BE2C (cell line): Measurements from ENCODE around the gene PHEX.
A peak's percentile ranks its signal among the peaks of the same experiment; 100 is the strongest.

Experiments
- DNase-seq: peaks from one replicate; pipeline ENCODE4 v3.0.0-alpha.2; 2020
- H3K27me3 ChIP-seq: fragments of 250-450 bp; sonication (Bioruptor Pico); 2 replicates; pipeline ENCODE4 v1.5.1; 2020; ENCODE audit warnings: mild to moderate bottlenecking
- H3K36me3 ChIP-seq: fragments of 250-450 bp; sonication (Bioruptor Pico); 2 replicates; pipeline ENCODE4 v1.5.1; 2020; ENCODE audit warnings: mild to moderate bottlenecking
- H3K4me1 ChIP-seq: fragments of 250-450 bp; sonication (Bioruptor Pico); 2 replicates; pipeline ENCODE4 v1.5.1; 2020
- H3K4me3 ChIP-seq: 2 replicates; pipeline ENCODE4 v1.5.1; 2011; ENCODE audit warnings: low read depth, low read length
- H3K9me3 ChIP-seq: fragments of 250-450 bp; sonication (Bioruptor Pico); 2 replicates; pipeline ENCODE4 v1.5.1; 2020
- TF ChIP-seq, protein P1 (sequence below): IDR thresholded peaks from 2 replicates; pipeline ENCODE4 v1.5.1; 2012; ENCODE audit warnings: mild to moderate bottlenecking, low read depth, low read length

Gene PHEX

DNA sequence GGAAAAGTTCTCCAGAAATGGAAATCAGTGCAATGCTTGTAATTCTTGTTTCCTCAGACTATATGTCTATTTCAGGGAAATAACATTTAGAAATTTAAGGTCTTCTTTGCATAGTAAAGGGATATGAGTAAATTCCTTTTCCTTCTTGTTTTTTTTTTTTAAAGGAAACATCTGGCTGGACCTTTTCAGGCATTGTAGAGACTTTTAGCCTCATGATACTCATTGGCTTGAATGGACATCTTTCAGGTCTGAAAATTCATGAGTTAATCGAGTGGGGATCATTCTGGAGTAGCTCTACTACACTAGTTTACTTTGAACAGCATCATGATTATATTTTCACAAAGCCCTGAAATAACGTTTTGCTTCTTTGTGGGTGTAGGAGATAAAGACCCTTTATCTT lies 152.0 kb downstream of the PHEX start:
- Histone ChIP-seq H3K9me3 (no peaks in the 10 kb centered on the region), H3K27me3 (no peaks in the 10 kb centered on the region), H3K36me3 (no peaks in the 10 kb centered on the region), H3K4me1 (no peaks in the 10 kb centered on the region), H3K4me3 (no peak overlapping the region)
- DNase-seq, result no peak
- TF ChIP-seq, protein P1, sequence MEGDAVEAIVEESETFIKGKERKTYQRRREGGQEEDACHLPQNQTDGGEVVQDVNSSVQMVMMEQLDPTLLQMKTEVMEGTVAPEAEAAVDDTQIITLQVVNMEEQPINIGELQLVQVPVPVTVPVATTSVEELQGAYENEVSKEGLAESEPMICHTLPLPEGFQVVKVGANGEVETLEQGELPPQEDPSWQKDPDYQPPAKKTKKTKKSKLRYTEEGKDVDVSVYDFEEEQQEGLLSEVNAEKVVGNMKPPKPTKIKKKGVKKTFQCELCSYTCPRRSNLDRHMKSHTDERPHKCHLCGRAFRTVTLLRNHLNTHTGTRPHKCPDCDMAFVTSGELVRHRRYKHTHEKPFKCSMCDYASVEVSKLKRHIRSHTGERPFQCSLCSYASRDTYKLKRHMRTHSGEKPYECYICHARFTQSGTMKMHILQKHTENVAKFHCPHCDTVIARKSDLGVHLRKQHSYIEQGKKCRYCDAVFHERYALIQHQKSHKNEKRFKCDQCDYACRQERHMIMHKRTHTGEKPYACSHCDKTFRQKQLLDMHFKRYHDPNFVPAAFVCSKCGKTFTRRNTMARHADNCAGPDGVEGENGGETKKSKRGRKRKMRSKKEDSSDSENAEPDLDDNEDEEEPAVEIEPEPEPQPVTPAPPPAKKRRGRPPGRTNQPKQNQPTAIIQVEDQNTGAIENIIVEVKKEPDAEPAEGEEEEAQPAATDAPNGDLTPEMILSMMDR, result no peak

DNA sequence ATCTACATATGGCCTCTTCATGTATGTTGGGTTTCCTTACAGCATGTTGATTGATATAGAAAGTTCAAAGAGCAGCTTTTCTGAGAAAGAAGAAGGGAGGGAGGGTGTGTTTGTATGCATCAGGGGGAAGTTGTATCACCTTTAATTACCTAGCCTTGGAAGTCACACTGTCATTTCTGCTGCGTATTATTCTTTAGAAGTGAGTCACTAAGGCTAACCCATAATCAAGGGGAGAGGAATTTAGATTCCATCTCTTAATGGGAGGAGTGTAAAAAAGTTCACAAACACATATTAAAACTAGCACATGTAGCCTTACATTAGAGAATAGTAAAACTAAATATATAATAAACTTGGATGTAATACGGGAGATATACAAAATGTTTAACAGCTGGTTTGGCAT lies 154.0 kb downstream of the PHEX start:
- H3K9me3 ChIP-seq, result no peaks in the 10 kb centered on the region
- no peaks in the 10 kb centered on the region for H3K27me3 ChIP-seq
- no peaks in the 10 kb centered on the region for H3K36me3 ChIP-seq
- no peak overlapping the region for H3K4me3 ChIP-seq
- no peaks in the 10 kb centered on the region for H3K4me1 ChIP-seq
- DNase-seq, result no peak
- TF ChIP-seq, protein P1, result no peak

DNA sequence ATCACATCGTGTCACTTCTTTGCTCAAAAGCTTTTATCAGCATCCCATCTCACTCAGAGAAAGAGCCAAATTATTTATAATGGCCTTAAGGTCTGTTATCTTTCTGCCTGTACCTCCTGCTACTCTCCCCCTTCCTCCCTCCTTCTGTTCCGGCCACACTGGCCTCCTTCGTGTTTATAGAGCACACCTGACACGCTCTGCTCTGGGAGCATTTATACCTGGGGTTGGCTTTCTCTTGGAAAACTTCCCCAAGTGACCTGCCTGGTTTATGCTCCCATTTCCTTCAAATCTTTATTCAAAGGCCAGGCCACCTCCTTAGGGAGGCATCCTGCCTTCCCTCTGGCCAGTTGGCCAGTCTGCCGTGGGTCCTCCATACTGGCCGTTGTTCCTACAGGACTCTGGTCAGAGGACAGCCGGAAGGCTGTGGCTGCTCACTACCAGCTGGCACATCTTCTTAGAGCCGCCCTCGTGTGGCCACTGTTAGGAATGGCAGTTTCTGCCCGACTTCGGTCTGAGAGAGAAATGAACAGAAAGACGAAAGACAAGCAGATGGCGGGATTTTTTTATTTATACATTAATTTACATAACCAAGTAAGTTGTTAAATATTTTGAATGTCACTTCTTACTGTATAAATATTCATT lies 160.4 kb downstream of the PHEX start:
- no peaks in the 10 kb centered on the region for H3K36me3 ChIP-seq
- H3K27me3 ChIP-seq, result no peaks in the 10 kb centered on the region
- TF ChIP-seq, protein P1, result peak; percentile 68
- H3K9me3 ChIP-seq, result no peaks in the 10 kb centered on the region
- peak; percentile 63 for DNase-seq
- no peaks in the 10 kb centered on the region for H3K4me1 ChIP-seq
- peak overlapping the region; percentile 28 for H3K4me3 ChIP-seq

DNA sequence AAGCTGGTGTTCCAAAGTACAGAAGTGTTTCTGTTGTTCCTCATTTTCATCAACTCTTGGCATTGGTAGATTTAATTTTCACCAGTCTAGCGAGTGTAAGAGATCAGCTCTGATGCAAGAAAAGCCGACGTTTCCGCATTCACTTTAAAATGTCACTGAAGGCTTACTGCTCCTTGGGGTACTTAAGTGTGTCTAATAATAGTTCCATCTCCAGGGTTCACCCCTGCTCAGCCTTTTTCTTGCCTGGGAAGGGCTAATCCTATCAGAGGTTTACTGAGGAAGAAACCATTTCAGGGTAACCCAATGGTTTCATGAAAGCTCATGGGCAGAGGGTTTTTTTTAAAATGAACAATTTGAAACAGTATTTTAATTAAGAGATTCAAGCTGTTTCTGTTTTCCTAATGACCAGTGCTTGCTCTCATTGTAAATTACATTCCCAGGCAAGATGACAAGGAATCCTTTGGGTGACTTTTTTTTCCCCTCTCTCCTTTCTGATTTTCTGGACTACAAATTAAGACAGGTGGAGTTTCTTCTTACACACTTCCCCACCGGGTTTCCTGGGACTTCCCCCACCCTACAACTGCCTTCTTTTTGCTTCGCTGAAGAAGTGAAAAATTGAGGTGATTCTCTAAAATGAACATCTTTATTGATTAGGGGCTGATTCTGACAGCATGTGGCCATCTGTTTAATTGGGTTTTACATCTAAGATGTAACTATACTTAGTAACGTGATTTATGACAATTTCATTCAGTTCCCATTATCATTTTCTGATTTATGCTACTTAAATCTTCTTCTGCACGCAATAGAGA lies 161.9 kb downstream of the PHEX start:
- no peaks in the 10 kb centered on the region for H3K4me1 ChIP-seq
- H3K4me3 ChIP-seq, result no peak overlapping the region
- no peaks in the 10 kb centered on the region for H3K27me3 ChIP-seq
- no peaks in the 10 kb centered on the region for H3K9me3 ChIP-seq
- TF ChIP-seq, protein P1, result no peak
- no peaks in the 10 kb centered on the region for H3K36me3 ChIP-seq
- DNase-seq, result no peak

DNA sequence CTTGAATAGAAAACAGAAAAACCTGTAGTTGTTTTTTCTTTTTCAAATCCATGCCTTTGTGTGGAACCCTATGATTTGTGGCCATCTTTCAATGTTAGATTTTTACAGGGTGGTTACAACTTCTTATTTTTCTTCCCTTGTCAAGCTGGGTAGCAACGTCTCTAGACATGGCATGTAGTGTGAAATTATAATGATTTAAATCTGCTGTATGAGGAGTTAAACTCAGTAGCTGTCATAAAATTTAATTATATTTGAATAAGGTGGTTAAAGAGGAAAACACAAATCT lies 162.5 kb downstream of the PHEX start:
- no peaks in the 10 kb centered on the region for H3K36me3 ChIP-seq
- TF ChIP-seq, protein P1, result no peak
- H3K4me1 ChIP-seq, result no peaks in the 10 kb centered on the region
- no peaks in the 10 kb centered on the region for H3K9me3 ChIP-seq
- DNase-seq, result no peak
- H3K27me3 ChIP-seq, result no peaks in the 10 kb centered on the region
- H3K4me3 ChIP-seq, result no peak overlapping the region

DNA sequence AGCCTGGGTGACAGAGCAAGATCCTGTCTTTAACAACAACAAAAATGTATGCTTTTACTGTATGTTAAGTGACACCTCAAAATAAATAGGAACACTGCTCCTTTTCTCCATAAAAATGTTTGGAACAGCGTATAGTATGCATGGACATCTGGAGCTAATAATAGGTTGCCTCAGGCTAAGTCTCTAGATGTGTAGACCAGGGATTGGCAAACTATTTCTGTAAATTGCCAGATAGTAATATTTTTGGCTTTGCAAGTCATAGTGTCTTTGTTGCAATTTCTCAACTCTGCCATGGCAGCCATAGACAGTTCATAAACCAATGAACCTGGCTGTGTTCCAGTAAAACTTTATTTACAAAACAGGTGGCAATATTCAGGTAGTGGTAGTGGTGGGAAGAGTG lies 164.0 kb downstream of the PHEX start:
- H3K4me1 ChIP-seq, result no peaks in the 10 kb centered on the region
- TF ChIP-seq, protein P1, result no peak
- no peaks in the 10 kb centered on the region for H3K9me3 ChIP-seq
- no peak overlapping the region for H3K4me3 ChIP-seq
- H3K36me3 ChIP-seq, result no peaks in the 10 kb centered on the region
- no peak for DNase-seq
- H3K27me3 ChIP-seq, result no peaks in the 10 kb centered on the region
